ENCODE measurements around the gene TBX1.

Gene TBX1

DNA sequence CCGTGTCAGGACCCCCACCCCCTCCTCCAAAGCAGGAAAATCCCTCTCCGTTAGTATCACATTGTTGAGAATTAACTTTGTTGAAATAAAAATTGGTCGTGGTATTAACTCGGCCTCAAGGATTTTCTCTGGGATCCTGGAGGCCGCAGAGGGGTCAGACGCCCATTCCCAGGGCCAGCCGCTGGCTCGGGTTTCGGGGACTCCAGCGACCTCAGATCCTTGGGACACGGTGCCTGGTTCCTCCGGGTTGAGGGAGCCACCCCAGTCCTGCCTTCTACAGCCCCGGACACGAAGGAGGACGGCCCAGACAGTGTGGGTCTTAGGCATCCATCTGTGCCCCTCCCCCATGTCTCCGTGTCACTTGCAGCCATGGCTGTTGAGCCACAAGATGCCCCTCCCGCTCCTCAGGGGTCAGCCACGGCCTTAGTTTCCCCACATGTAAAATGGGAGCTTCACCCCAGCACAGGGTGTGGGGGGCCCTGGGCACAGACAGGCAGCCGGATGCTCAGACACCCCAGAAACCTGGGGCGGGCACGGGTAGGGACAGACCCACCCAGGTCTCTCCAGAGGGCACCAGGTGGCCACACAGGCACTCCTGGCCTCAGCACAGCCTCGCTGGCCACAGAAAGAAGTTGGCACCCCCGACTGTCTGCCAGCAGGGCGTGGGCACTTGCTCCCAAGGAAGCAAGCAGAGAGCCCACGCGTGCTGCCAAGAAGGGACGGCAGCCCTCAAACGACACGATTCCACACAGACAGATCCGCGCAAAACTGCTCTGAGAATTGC, 21.7 kb upstream of the TBX1 start:
- DNase-seq: no peak

GRCh38 chr22:19739448-19739895, 21.1 kb upstream of the TBX1 start:
- no peak for DNase-seq

DNA sequence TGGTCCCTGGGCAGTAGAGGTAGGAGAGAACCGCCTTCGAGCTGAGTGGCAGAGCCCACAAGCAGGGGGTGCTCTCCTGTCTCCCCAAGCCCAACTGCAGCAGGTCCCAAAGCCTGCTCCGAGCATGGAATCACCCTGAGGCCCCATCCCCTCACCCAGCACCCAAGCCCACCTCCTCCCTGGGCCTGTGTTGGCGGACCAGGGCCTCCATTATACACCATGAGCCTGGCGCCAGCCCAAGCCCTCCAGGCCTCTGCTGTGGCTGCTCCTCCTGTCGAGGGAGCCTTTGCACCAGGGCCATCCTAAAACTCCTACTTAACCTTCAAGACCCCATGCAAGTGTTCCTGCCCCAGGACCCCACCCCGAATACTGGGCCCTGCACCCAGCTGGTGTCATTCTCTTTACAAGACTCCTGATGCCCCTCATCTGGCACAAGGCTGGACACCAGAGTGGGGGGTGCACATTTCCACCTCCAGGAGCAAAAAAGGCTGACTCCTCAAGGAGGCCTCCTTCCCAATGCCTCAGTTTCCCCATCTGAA, 20.6 kb upstream of the TBX1 start:
- DNase-seq: no peak

GRCh38 chr22:19740586-19740985, 20.0 kb upstream of the TBX1 start:
- no peak for DNase-seq

DNA sequence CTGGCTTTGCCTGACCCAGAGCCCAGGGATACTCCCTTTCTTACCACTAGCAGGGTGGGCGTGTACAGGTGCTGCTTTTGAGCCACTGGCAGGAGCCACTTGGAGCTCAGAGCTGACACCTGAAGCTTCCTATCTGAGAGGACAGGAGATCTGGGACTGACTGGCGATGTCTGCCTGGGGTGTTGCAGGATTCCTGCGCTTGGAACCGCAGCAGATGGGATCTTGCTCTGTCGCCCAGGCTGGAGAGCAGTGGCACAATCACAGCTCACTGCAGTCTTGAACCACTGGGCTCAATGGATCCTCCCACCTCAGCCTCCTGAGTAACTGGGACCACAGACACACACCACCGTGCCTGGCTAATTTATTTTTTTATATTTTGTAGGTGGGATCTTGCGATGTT, 19.5 kb upstream of the TBX1 start:
- DNase-seq: no peak

GRCh38 chr22:19742160-19743066, 18.2 kb upstream of the TBX1 start:
- no peak for DNase-seq

DNA sequence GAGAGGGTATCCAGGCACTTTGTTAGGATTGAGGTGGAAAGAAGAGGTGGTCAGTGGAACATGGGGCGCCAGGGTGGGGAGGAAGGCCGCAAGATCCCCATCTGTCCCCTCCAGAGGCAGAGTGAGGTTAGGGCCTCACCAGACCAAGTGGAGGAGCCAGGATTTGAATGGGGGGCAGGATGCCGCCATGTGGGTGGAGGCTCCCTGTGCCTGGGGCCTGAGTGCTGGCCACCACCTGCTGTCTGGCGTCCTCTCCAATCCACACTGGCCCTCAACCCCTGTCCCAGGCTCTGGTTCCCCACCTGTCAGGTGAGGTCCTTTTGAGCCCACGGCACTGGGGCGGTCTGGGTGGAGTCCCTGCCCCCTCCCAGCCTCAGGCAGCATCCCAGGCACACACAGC, 17.5 kb upstream of the TBX1 start:
- no peak for DNase-seq

GRCh38 chr22:19743651-19744050, 16.9 kb upstream of the TBX1 start:
- no peak for DNase-seq

- DNase-seq: no peak
Observed at GRCh38 chr22:19744350-19745006, 16.1 kb upstream of the TBX1 start.

DNA sequence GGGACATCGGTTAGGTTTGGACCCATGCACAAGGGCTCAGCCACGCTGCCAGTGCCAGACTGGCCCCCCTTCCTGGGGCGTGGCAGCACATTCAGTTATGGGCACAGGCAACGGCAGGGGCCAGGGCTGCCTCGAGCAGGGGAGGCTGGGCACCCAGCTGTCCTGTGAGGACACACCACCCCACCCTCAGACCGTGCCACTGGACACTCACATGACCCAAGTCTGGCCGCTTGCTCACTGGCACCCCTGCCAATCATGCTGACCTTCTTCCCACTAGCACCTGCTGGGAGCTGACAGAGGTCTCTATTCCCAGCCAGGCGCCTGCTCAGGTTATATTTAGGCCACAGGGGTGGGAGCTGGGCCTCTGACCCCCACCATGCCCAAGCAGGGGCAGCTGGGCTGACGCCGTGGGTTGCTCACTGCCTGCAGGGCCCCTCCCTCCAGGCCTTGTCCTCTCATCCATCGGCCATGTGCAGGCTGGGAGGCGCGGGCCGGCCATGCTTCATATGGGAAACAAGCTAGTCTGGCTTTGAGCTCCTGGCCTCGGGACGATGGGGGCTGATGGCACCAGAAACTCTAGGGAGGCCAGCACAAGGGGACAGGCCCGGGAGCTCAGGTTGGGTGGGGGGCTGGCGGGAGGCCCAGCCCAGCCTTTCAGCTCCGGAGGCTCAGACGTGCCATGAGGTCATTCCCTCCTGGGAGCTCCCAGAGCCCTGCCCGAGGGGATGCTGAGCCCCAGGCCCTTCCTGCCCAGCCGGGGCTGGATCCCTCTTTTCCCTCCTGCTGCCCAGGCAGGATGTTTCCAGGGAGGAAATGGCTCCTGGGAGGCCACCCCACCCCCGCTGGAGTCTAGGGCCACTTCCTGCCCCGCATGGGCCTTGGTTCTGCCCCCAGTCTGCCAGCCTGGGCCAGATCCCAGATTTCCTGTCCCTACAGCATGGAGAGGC, 15.2 kb upstream of the TBX1 start:
- peak; percentile 21 for DNase-seq

DNA sequence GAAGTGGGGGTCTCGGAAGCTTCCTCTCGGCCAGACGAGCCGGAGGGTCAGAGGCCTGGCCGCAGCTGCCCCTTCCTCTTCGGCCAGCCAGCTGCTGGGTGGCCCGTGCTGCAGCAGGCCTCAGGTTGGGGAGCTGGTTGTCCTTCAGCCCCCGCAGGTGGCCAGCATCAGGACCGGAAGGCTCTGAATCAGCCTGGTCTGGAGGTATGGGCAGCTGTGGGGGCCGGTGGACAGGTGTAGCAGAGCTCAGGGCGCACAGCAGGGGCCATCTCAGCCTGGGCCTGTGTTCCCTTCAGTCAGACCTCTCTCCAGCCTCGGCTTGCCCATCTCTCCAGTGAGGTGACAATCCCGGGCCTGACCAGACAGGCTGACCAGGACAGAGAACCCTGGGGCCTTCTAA, 13.9 kb upstream of the TBX1 start:
- no peak for DNase-seq

- DNase-seq: no peak
Observed at GRCh38 chr22:19747551-19747950, 13.0 kb upstream of the TBX1 start.

GRCh38 chr22:19748139-19748538, 12.4 kb upstream of the TBX1 start:
- no peak for DNase-seq

GRCh38 chr22:19748991-19749664, 11.4 kb upstream of the TBX1 start:
- DNase-seq: no peak

- DNase-seq: no peak
Observed at GRCh38 chr22:19749876-19750275, 10.7 kb upstream of the TBX1 start.

GRCh38 chr22:19750507-19751490, 9.8 kb upstream of the TBX1 start:
- DNase-seq: peak; percentile 39

DNA sequence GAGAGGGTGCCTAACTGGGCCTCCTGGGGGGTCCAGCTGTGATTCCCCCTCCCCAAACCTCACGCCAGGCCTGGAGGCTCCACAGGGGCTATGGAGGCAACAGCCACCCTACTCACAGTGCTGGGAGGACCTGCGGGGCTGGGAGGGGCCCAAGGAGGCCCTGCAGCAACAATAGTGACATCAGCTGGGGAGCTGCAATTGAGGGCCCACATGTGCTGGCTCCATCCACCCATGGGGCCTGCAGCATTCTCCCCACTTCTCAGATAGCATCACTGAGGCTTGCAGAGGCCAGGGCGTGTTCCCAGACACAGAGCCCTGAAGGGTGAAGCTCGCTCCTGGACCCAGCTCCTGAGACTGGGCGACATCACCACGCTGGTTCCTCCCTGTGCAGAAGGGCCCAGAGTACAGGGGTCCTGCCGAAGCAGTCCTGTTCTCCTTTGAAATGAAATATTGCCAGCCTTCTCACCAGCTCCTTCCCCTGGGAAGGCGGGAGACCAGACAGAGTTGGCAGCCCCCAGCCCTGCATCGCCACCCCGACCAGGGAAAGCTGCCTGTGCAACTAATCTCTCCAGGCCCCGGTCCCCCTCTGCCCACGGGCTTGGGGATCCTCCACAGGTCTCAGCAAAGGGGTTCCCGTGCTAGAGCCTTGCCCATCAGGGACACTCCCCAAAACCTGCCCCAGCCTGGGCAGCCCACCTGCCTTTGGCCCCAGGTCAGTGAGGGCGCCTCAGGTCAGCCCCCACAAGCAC, 8.9 kb upstream of the TBX1 start:
- DNase-seq: no peak

- no peak for DNase-seq
Observed at GRCh38 chr22:19753090-19753842, 7.3 kb upstream of the TBX1 start.
